OCI-LY3 (cell line): ENCODE results near the gene HOXA6.

Experiments
- H2AFZ ChIP-seq: fragments of 200-600, 300-600 bp; shearing (Covaris generic); 2 replicates; pipeline ENCODE4 v1.6.0; 2014; ENCODE audit warnings: antibody characterized with exemption, low read depth, low read length
- H3K27ac ChIP-seq: fragments of 200-600, 300-600 bp; sonication (generic); 2 replicates; pipeline ENCODE4 v1.5.1; 2014; ENCODE audit warnings: mild to moderate bottlenecking, low read length, moderate library complexity, mixed read lengths
- H3K27me3 ChIP-seq: fragments of 200-600, 300-600 bp; sonication (generic); 2 replicates; pipeline ENCODE4 v1.6.1; 2014; ENCODE audit warnings: low read depth, low read length, mixed read lengths
- H3K36me3 ChIP-seq: fragments of 200-600, 300-600 bp; sonication (generic); replicated peaks from 2 replicates; pipeline ENCODE3; 2014; ENCODE audit warnings: low read depth, low read length, mixed read lengths
- H3K4me1 ChIP-seq: fragments of 300-600, 200-600 bp; sonication (generic); 2 replicates; pipeline ENCODE4 v1.6.1; 2014; ENCODE audit warnings: low read length, mixed read lengths
- H3K4me2 ChIP-seq: fragments of 200-600, 300-600 bp; sonication (generic); 2 replicates; pipeline ENCODE4 v1.6.1; 2014; ENCODE audit warnings: low read length, mixed read lengths
- H3K4me3 ChIP-seq: fragments of 300-600, 200-600 bp; sonication (generic); 2 replicates; pipeline ENCODE4 v1.5.1; 2014; ENCODE audit warnings: antibody characterized with exemption, mild to moderate bottlenecking, low read length, moderate library complexity
- H3K79me2 ChIP-seq: fragments of 300-600, 200-600 bp; shearing (Covaris generic); 2 replicates; pipeline ENCODE4 v1.6.1; 2014; ENCODE audit warnings: mild to moderate bottlenecking, low read length, mixed read lengths
- H3K9ac ChIP-seq: fragments of 300-600, 200-600 bp; shearing (Covaris generic); 2 replicates; pipeline ENCODE4 v1.6.0; 2014; ENCODE audit warnings: mild to moderate bottlenecking, low read length, moderate library complexity
- H3K9me3 ChIP-seq: fragments of 200-600, 300-600 bp; shearing (Covaris generic); 2 replicates; pipeline ENCODE4 v1.6.1; 2014; ENCODE audit warnings: low read length, mixed read lengths; ENCODE audit not compliant: insufficient read depth
- H4K20me1 ChIP-seq: fragments of 200-600, 300-600 bp; sonication (generic); 2 replicates; pipeline ENCODE4 v1.6.1; 2016; ENCODE audit warnings: low read length, mixed read lengths; ENCODE audit not compliant: insufficient read depth
- CTCF ChIP-seq: fragments of 200-600, 300-600 bp; sonication (generic); IDR thresholded peaks from 2 replicates; pipeline ENCODE4 v1.5.1; 2014; ENCODE audit warnings: antibody characterized with exemption, low read length, low read depth
- EZH2phosphoT487 ChIP-seq: fragments of 200-600 bp; shearing (Covaris generic); IDR thresholded peaks from 2 replicates; pipeline ENCODE4 v1.6.1; 2018; ENCODE audit warnings: antibody characterized with exemption, mixed run types, low read depth

HOXA6 gene

GRCh38 chr7:27149842-27150567 is 2.4 kb upstream of the HOXA6 start:
- Histone ChIP-seq H3K36me3 (no peaks in the 10 kb centered on the region), H3K9me3 (no peaks in the 10 kb centered on the region), H3K27me3 (no peaks in the 10 kb centered on the region), H3K9ac (peak overlapping the region; percentile 72), H3K4me2 (peak overlapping the region; percentile 97), H4K20me1 (no peaks in the 10 kb centered on the region), H3K27ac (peak overlapping the region; percentile 28), H3K79me2 (peaks cover 12% of the 10 kb centered on the region), H2AFZ (peak overlapping the region; percentile 43; the same call in 1 of the 2 replicates), H3K4me3 (peak overlapping the region; percentile 83), H3K4me1 (peaks cover 10% of the 10 kb centered on the region; the same call in 1 of the 2 replicates)
- no peak for TF ChIP-seq CTCF

DNA sequence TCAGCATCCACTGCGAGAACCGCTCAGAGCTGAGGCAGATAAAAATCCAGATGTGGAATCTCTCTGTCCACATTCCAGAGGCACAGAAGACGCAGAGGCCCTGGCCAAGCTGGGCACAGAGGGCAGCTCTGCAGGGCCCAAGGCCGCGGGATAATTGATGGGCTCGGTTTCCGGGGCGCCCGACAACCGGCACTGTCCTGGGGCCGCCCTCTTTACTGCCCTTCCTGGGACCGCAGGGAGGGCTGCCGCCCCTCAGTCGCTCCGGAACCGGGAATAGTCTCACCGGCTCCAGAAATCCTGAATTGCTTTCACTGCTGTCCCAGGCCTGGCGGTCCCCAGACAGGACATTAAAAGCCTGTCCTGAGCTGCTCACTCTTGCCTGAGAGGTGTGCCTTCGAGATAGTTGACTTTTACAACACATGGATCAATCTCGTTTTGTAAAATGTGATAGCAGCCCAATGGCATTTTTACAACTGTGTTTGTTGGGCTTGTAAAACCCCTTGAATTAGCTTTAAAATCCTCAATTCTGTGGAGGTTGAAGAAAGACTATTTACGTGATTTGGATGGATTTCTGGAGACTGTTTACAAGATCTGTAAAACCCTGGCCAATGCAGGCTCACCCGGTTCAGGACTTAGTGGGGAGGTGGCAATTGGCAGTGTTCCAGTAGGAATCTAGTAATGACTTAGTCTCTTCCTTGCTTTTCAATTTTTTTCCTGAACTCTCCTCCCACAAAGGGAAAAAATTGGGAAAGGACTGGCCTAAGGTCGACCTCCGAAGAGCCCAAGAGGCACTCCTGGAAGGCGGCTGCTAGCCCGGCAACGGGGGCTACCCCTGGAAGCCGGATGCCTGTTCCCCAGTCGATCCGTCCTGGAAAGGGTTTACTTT is 1.4 kb upstream of the HOXA6 start:
- Histone ChIP-seq H3K4me1 (peaks cover 10% of the 10 kb centered on the region; the same call in 1 of the 2 replicates), H2AFZ (no peak overlapping the region), H4K20me1 (no peaks in the 10 kb centered on the region), H3K4me3 (peak overlapping the region; percentile 83), H3K9ac (peak overlapping the region; percentile 72; the same call in 1 of the 2 replicates), H3K27me3 (no peaks in the 10 kb centered on the region), H3K36me3 (no peaks in the 10 kb centered on the region), H3K9me3 (no peaks in the 10 kb centered on the region), H3K27ac (no peak overlapping the region), H3K4me2 (peak overlapping the region; percentile 97), H3K79me2 (peaks cover 12% of the 10 kb centered on the region)
- TF ChIP-seq CTCF (no peak), EZH2phosphoT487 (no peak)

DNA sequence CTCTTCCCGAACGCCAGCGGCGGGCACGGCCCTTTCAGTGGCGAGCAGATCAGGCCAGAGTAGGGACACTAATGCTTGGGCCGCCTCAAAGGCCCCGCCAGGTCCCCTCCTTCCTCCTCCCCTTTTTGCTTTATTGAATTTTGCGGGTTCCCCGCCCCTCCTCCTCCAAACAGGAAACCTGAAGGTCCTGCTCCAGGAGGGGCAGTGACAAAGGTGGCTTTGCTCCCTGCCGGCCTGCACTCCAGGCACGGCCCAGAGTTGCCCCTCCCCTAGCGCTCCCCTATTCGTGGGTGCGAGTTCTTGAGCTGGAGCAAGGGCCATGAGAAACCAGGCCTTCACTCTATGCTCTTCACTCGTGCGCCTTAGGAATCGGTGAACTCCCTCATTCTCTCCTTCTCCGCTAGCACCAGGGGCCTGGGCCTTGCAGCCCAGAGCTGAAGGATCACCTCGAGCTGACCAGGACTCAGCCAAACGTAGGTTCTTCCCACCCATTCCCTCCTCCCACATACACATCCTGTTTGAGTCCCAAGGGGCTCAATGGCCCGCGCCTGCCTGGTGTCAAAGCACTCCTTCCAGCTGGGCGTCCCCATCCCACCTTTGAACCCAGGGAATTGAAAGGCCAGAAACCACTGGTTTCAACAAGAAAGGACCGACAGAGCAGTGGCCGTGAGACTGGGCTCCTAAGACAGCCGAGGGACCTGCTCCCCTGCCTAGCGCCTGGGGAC is 619 bp upstream of the HOXA6 start:
- Histone ChIP-seq H3K36me3 (no peaks in the 10 kb centered on the region), H3K4me2 (no peak overlapping the region), H3K79me2 (peaks cover 12% of the 10 kb centered on the region), H3K4me3 (no peak overlapping the region), H3K27me3 (no peaks in the 10 kb centered on the region), H4K20me1 (no peaks in the 10 kb centered on the region), H2AFZ (no peak overlapping the region), H3K4me1 (peaks cover 10% of the 10 kb centered on the region; the same call in 1 of the 2 replicates), H3K9me3 (no peaks in the 10 kb centered on the region), H3K9ac (no peak overlapping the region), H3K27ac (no peak overlapping the region)
- no peak for TF ChIP-seq EZH2phosphoT487
- TF ChIP-seq CTCF = no peak
